GM21515 (cell line): ENCODE measurements around the gene DOCK3.
"Not testable (repeated sequence)": the region's sequence is repeated elsewhere in the genome, so short reads cannot be mapped to it uniquely, and the experiment has no call there.

ENCODE experiments used
- ATAC-seq: cut with Tn5 transposase; IDR thresholded peaks from one replicate; pipeline ENCODE4 v1.9.1; 2021; ENCODE audit not compliant: unreplicated experiment

The DOCK3 gene

GRCh38 chr3:50673931-50674330 lies 796 bp upstream of the DOCK3 start:
- ATAC-seq: no peak

GRCh38 chr3:50675179-50676030 lies 678 bp downstream of the DOCK3 start:
- ATAC-seq: no peak

GRCh38 chr3:50676031-50676705 lies 1.4 kb downstream of the DOCK3 start:
- no peak for ATAC-seq

GRCh38 chr3:50687127-50687751 lies 12.5 kb downstream of the DOCK3 start:
- ATAC-seq: no peak

- ATAC-seq: no peak
Observed at GRCh38 chr3:50687916-50688315, 13.2 kb downstream of the DOCK3 start.

GRCh38 chr3:50688602-50689001 lies 13.9 kb downstream of the DOCK3 start:
- not testable (repeated sequence) for ATAC-seq

- ATAC-seq: no peak
Observed at GRCh38 chr3:50689558-50689957, 14.8 kb downstream of the DOCK3 start.

- no peak for ATAC-seq
Observed at GRCh38 chr3:50695031-50695430, 20.3 kb downstream of the DOCK3 start.

- ATAC-seq: no peak
Observed at GRCh38 chr3:50696276-50696675, 21.5 kb downstream of the DOCK3 start.

GRCh38 chr3:50698269-50698668 lies 23.5 kb downstream of the DOCK3 start:
- no peak for ATAC-seq

GRCh38 chr3:50708620-50709019 lies 33.9 kb downstream of the DOCK3 start:
- no peak for ATAC-seq

GRCh38 chr3:50714946-50715345 lies 40.2 kb downstream of the DOCK3 start:
- ATAC-seq: no peak

GRCh38 chr3:50724831-50725230 lies 50.1 kb downstream of the DOCK3 start:
- no peak for ATAC-seq

GRCh38 chr3:50734985-50735384 lies 60.3 kb downstream of the DOCK3 start:
- ATAC-seq: no peak

- no peak for ATAC-seq
Observed at GRCh38 chr3:50737193-50737905, 62.6 kb downstream of the DOCK3 start.

GRCh38 chr3:50737906-50738598 lies 63.3 kb downstream of the DOCK3 start:
- no peak for ATAC-seq

GRCh38 chr3:50743643-50744042 lies 68.9 kb downstream of the DOCK3 start:
- ATAC-seq: no peak

GRCh38 chr3:50749822-50750221 lies 75.1 kb downstream of the DOCK3 start:
- ATAC-seq: no peak

- ATAC-seq: no peak
Observed at GRCh38 chr3:50759015-50759414, 84.3 kb downstream of the DOCK3 start.

- ATAC-seq: no peak
Observed at GRCh38 chr3:50777680-50778079, 103.0 kb downstream of the DOCK3 start.

- ATAC-seq: not testable (repeated sequence)
Observed at GRCh38 chr3:50781766-50782165, 107.0 kb downstream of the DOCK3 start.
